Fibroblast of lung (primary cell): Measurements from ENCODE around the gene FUNDC1. TPM values are rescaled to one million over a fixed set of nuclear protein-coding genes. Genes with fewer than 3 reads are reported as not detected.

Source experiments
- DNase-seq, 2 donors: peaks; one replicate each; pipeline versions ENCODE4 v3.0.0 to v3.0.0-alpha.2; 2010; ENCODE audit warnings: low read depth in 2 of 2
- H2AFZ ChIP-seq: 2 replicates; pipeline ENCODE4 v1.5.1; 2012; ENCODE audit warnings: low read length, control low read depth, inconsistent platforms
- H3K27ac ChIP-seq: 2 replicates; pipeline ENCODE4 v1.5.1; 2011; ENCODE audit warnings: low read length, control low read depth; ENCODE audit not compliant: insufficient read depth
- H3K27me3 ChIP-seq: 2 replicates; pipeline ENCODE4 v1.5.1; 2011; ENCODE audit warnings: mild to moderate bottlenecking, low read length; ENCODE audit not compliant: control insufficient read depth, insufficient read depth
- H3K36me3 ChIP-seq: 2 replicates; pipeline ENCODE4 v1.5.1; 2011; ENCODE audit warnings: low read length; ENCODE audit not compliant: control insufficient read depth, insufficient read depth
- H3K4me1 ChIP-seq: 2 replicates; pipeline ENCODE4 v1.5.1; 2011; ENCODE audit warnings: low read length; ENCODE audit not compliant: control insufficient read depth, insufficient read depth; ENCODE audit errors: extremely low read depth
- H3K4me2 ChIP-seq: 2 replicates; pipeline ENCODE4 v1.5.1; 2011; ENCODE audit warnings: low read length, control low read depth; ENCODE audit not compliant: insufficient read depth; ENCODE audit errors: extremely low read depth
- H3K4me3 ChIP-seq, 4 experiments: fragments of 200-600 bp in 1 of 4; sonication (generic) in 1 of 4; replicated peaks in 1 of 4; 2 replicates each; pipeline ENCODE4 v1.5.1; 2011 to 2016; ENCODE audit warnings: low read length in 4 of 4, low read depth in 3 of 4, mild to moderate bottlenecking in 3 of 4, control low read depth in 2 of 4, inconsistent platforms in 1 of 4, mixed read lengths in 1 of 4; ENCODE audit not compliant: insufficient read depth in 1 of 4; ENCODE audit errors: control extremely low read depth in 1 of 4
- H3K79me2 ChIP-seq: 2 replicates; pipeline ENCODE4 v1.5.1; 2012; ENCODE audit warnings: mild to moderate bottlenecking, low read length, inconsistent platforms; ENCODE audit not compliant: control insufficient read depth, insufficient read depth
- H3K9ac ChIP-seq: 2 replicates; pipeline ENCODE4 v1.5.1; 2011; ENCODE audit warnings: mild to moderate bottlenecking, low read length, control low read depth; ENCODE audit not compliant: insufficient read depth
- H3K9me3 ChIP-seq: 2 replicates; pipeline ENCODE4 v1.5.1; 2012; ENCODE audit warnings: low read depth, low read length; ENCODE audit not compliant: control insufficient read depth, insufficient read depth
- H4K20me1 ChIP-seq: 2 replicates; pipeline ENCODE4 v1.5.1; 2011; ENCODE audit warnings: low read length; ENCODE audit not compliant: control insufficient read depth, insufficient read depth; ENCODE audit errors: extremely low read depth
- CTCF ChIP-seq, 2 donors: IDR thresholded peaks in 1 of 2; conservative IDR thresholded peaks in 1 of 2; 1 replicate in 1 of 2; 2 replicates in 1 of 2; pipeline ENCODE4 v1.5.1; 2011 to 2012; ENCODE audit warnings: low read length in 2 of 2, control low read depth in 1 of 2, inconsistent platforms in 1 of 2, low read depth in 1 of 2, mild to moderate bottlenecking in 1 of 2
- EZH2 ChIP-seq: IDR thresholded peaks from 2 replicates; pipeline ENCODE4 v1.5.1; 2012; ENCODE audit warnings: low read length, control low read depth, mild to moderate bottlenecking; ENCODE audit errors: missing control alignments
- polyA minus RNA-seq: library from RNA; depleted of rRNA, polyadenylated mRNA; stranded (reverse); fragments of >200 nt; gene quantifications from 2 replicates; pipeline ENCODE4 v1.2.3, GENCODE V29; 2011; ENCODE audit warnings: low replicate concordance
- polyA plus RNA-seq, 2 donors: library from polyadenylated mRNA; depleted of rRNA in 1 of 2; stranded (reverse) in 1 of 2; unstranded in 1 of 2; fragments of >200 nt; gene quantifications; 2 replicates each; pipeline ENCODE4 v1.2.1, GENCODE V29; 2011 to 2012; ENCODE audit warnings: missing spikeins in 1 of 2
- total RNA-seq: library from RNA; depleted of rRNA; stranded (reverse); fragments of >200 nt; gene quantifications from 2 replicates; pipeline ENCODE4 v1.2.1, GENCODE V29; 2014

FUNDC1 gene
- total RNA-seq (11.3 and 17.2 TPM in 2 replicates), polyA plus RNA-seq (19.3 and 20.8 TPM in 2 replicates), polyA minus RNA-seq (0.43 TPM in 1 of 2 replicates, not detected in the other)
- 15.0 and 17.1 TPM in 2 replicates for polyA plus RNA-seq (2012)

GRCh38 chrX:44542567-44543325 is at the start of gene FUNDC1:
Gene FUNDC1, minus strand, starts transcription at chrX:44542859. Its CDS starts 27 bp downstream, at chrX:44542832.
- no peaks in the 10 kb centered on the region for H3K79me2 ChIP-seq
- H4K20me1 ChIP-seq = no peaks in the 10 kb centered on the region
- H3K27ac ChIP-seq = peak within 1 kb of the TSS; percentile 88
- no peaks in the 10 kb centered on the region for H3K4me1 ChIP-seq
- H3K27me3 ChIP-seq = no peaks in the 10 kb centered on the region
- peak within 1 kb of the TSS; percentile 62 to 75 (median 73) for H3K4me3 ChIP-seq
- H3K9me3 ChIP-seq = no peaks in the 10 kb centered on the region
- H3K36me3 ChIP-seq = no peaks in the 10 kb centered on the region
- H3K4me2 ChIP-seq = peak within 1 kb of the TSS; percentile 69
- H3K9ac ChIP-seq = peak within 1 kb of the TSS; percentile 80
- TF ChIP-seq CTCF (conservative IDR thresholded peaks at IDR 0.05 in 1 of 2, IDR thresholded peaks at IDR 0.05 in 1 of 2; ENCODE audit: low read depth in 1 of 2, low read length in 2 of 2) (peak; percentile 21 to 37), EZH2 (no peak)
- H2AFZ ChIP-seq = peak within 1 kb of the TSS; percentile 81
- peak; percentile 90 to 96 for DNase-seq

- H3K79me2 ChIP-seq = no peaks in the 10 kb centered on the region
- TF ChIP-seq EZH2 (no peak), CTCF (conservative IDR thresholded peaks at IDR 0.05 in 1 of 2, IDR thresholded peaks at IDR 0.05 in 1 of 2; ENCODE audit: low read depth in 1 of 2, low read length in 2 of 2) (no peak)
- no peak for DNase-seq
- no peak overlapping the region for H3K4me2 ChIP-seq
- H4K20me1 ChIP-seq = no peaks in the 10 kb centered on the region
- no peak overlapping the region for H3K27ac ChIP-seq
- H3K36me3 ChIP-seq = no peaks in the 10 kb centered on the region
- no peak overlapping the region for H3K9ac ChIP-seq
- no peaks in the 10 kb centered on the region for H3K27me3 ChIP-seq
- no peaks in the 10 kb centered on the region for H3K9me3 ChIP-seq
- no peak overlapping the region for H3K4me3 ChIP-seq
- H2AFZ ChIP-seq = no peak overlapping the region
- H3K4me1 ChIP-seq = no peaks in the 10 kb centered on the region
Observed at GRCh38 chrX:44585866-44586265, 43.2 kb upstream of the FUNDC1 start.

- TF ChIP-seq CTCF (conservative IDR thresholded peaks at IDR 0.05 in 1 of 2, IDR thresholded peaks at IDR 0.05 in 1 of 2; ENCODE audit: low read depth in 1 of 2, low read length in 2 of 2) (no peak), EZH2 (no peak)
- H3K9ac ChIP-seq = no peak overlapping the region
- peak; percentile 68 to 73 for DNase-seq
- no peak overlapping the region for H3K27ac ChIP-seq
- H3K4me3 ChIP-seq = no peak overlapping the region
- H3K36me3 ChIP-seq = no peaks in the 10 kb centered on the region
- H4K20me1 ChIP-seq = no peaks in the 10 kb centered on the region
- no peaks in the 10 kb centered on the region for H3K79me2 ChIP-seq
- no peaks in the 10 kb centered on the region for H3K9me3 ChIP-seq
- no peaks in the 10 kb centered on the region for H3K4me1 ChIP-seq
- no peak overlapping the region for H3K4me2 ChIP-seq
- no peak overlapping the region for H2AFZ ChIP-seq
- H3K27me3 ChIP-seq = no peaks in the 10 kb centered on the region
Observed at GRCh38 chrX:44580466-44580865, 37.8 kb upstream of the FUNDC1 start.
